Erythroblast (primary cell): ENCODE results near the gene VAV2.
"Not testable (repeated sequence)": the region's sequence is repeated elsewhere in the genome, so short reads cannot be mapped to it uniquely, and the experiment has no call there.

Source experiments
- DNase-seq, 2 experiments: peaks; one replicate each; lab custom pipeline; 2025; lab: John Stamatoyannopoulos, UW
- GATA1 ChIP-seq: IDR thresholded peaks from 2 replicates; pipeline ENCODE4 v1.6.1; 2011; ENCODE audit warnings: low read depth, mild to moderate bottlenecking, control low read depth, low read length, moderate library complexity
- POLR2A ChIP-seq: IDR thresholded peaks from 2 replicates; pipeline ENCODE4 v1.6.1; 2011; ENCODE audit warnings: mild to moderate bottlenecking, low read length

VAV2 gene

DNA sequence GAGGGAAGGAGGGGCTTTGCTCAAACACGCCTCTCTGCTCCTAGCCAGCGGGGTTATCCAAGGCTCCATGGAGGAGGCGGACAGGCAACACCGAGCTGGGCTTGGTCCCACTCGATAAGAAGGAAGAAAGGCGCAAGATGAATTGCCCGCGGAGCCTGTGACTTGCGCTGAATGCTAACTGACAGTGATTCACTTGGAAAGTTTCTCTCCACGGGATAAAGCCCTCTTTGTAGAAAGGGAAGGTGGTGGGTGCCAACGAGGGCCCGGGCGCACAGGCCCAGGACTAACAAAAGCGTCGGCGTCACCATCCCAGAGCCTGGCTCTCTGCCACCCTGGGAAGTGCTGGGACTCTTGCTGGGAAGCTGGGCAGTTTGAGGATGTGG lies 76.0 kb downstream of the VAV2 start:
- TF ChIP-seq GATA1 (no peak), POLR2A (no peak)
- DNase-seq: no peak

DNA sequence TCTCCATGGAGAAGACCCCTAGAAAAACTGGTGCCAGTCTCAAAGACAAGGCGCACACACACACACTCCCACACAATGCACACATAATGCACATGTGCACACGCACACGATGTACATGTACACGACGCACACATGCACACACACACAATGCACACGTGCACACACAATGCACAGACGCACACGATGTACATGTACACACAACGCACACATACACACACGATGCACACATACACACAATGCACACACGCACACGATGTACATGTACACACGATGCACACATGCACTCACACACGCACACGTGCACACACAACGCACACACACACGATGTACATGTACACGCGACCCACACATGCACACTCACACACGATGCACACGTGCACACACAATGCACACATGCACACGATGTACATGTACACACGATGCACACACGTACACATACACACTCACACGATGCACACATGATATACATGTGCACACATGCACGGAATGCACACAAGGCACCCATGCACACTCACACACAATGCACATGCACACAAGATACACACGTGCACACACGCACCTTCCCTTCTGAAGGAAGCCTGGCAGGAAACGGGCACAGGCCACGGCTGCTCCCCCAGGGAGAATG lies 76.5 kb downstream of the VAV2 start:
- TF ChIP-seq POLR2A: no peak
- TF ChIP-seq GATA1: no peak
- DNase-seq: no peak

DNA sequence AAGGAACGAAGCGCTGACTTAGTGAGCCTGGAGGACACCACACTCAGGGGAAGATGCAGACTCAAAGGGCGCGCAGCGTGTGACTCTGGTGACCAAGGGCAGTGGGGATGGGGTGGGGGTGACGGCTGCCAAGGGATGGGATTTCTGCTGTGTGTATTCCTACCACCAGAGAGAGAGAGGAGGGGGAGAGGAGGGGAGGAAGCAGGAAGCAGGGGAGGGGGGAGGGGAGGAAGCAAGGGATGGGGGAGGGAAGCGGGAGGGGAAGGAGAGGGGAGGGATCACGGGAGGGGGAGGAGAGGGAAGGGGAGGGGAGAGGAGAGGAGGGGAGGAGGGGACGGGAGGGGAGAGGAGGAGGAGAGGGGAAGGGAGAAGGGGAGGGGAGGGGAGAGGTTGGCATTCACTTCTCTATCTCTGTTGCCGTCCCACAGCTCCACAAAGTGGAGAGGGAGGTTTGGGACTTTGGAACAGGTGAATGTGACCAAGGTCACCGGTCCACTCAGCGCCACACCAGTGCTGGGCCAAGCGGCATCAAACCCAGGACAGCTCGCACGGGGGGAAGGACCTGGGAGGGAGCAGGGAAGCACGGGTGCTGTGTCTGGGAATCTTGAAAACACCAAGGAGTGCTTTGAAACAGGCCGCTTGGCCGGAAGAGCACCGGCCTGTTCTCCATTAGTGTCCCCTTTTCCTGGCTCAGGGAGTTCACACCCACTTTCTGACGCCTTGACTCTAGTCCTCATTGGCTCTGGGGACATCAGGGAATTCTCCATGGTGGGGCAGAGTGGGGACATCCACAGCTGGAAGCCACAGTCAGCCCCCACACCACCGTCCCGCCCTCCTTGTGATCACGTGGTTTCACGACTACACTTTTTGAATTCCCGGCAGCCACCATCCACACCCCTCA lies 77.4 kb downstream of the VAV2 start:
- no peak for TF ChIP-seq POLR2A
- no peak for DNase-seq

DNA sequence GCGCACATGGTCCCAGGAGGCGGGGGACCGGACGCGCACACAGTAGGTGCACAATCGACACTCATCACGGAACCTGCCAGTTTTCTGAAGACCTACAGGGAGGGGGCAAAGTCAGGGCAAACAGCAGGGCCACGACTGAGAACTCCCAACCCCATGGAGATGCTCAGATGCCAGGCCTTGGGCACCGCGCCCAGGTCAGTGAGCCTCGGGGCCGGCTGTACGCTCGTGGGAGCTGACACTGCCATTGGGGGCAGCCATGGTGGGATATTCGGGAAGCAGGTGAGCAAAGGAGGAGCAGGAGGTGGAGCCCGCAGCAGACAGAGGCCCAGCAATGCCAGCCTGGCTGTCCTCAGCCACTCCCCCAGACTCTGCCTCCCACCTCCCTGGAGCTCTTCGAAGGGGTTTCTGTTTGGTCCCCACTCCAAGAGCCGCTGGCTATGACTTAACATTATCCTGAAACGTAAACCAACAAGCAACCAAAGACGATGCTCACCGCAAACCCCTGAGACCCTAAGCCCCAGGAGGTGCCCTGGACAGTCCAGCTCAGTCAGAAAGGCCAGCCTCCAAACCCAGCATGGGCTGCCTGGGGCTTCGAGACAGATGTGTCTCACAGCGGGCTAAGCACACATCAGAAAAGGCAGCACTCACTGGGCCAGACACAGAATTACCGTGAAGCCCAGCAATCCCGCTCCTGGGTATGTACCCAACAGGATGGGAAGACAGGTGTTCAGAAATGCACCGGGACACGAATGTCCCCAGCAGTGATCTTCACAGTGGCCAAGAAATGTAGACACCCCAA lies 78.4 kb downstream of the VAV2 start:
- DNase-seq: no peak
- no peak for TF ChIP-seq GATA1

DNA sequence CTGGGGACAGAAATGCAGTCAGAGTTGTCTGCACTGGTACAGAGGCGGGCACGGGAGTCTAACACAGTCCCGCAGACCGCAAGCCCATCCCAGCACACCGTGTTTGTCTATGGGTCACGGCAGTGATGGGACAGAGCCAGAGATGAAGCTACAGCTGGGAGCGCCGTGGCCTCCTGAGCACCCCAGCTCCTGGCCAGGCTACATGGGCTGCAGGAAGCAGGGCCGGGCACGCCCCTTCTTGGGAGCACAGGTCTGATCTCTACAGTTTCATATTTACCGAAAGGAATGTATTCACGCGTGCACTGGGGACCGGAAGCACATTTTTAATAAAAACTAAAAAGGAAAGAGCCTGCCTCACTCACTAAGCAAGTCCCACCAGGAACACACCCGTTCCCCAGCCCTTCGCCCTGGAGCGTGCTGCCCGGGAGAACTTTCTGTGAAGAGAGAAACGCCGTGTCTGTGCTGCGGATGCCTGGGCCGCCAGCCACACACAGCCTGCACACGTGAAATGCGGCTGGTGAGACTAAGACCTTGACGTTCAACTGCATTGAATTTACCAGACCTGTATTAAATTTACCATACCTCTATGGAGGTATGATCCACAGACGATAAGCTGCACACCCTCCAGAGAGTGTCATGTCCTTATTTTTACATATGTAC lies 81.1 kb downstream of the VAV2 start:
- TF ChIP-seq POLR2A (no peak), GATA1 (no peak)

DNA sequence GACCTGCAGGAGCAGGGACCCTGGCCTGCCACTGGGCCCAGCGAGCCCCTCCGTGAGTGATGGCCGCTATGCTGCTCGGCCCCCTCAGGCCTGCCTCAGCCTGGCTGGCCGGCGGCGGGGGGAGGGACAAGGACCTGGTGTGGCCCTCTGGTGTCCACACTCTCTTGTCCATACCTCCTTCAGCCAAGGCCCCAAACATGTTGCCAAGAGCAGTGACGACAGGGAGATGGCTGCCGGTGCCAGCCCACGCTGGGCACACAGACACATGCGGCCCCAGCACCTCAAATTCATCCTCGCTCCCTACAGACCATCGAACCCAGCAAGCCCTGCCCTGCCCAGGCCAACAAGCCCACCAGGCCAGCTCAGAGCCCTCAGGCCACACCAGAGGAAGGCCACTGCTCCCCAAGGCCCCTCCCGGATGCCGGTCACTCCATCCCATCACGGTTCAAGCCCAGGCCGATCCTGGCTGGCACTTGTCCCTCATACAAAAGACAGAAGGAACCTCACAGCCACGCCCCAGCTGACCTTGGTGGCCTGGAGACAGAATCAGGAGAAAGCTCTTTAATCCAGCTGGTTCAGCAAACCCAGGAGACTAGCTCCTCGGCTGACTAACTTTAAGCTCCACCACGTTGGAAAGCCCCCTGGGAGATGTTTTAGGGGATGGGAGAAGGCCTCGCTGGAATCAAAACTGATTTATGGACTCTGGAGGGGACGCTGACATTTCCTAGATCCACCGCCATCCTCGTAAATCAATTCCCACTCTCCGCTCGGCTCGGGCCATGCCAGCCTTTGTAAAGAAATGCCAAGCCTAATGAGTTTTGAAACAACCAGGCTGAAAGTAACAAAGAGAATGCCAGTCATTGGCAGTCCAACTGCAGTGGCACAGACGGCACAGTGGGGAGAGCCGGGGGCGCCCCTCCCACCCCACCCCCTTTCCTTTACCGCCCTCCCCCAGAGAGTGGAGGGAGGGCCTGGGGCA lies 84.9 kb downstream of the VAV2 start:
- TF ChIP-seq POLR2A (no peak), GATA1 (no peak)
- DNase-seq: no peak

More for the DNA sequence above, 81.1 kb downstream of the VAV2 start:
- no peak for DNase-seq

DNA sequence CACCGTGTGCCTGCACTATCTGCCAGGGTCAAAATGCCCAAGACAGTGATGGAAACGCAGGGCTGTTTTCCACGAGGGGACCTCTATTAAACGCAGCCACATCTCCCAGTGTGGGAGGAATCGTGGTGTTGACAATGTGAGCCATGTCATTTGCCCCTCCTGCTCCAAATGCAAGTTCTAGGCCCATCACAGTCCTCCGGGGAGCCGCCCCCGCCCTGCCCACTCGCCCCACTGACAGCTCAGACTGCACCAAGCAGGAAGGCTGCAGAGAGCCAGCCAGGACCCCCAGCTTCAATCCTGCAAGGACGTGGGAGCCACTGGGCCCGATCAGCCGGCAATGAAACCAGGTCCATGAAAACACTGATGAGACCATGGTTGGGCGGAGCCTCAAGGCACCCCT lies 85.9 kb downstream of the VAV2 start:
- TF ChIP-seq POLR2A (no peak), GATA1 (no peak)
- no peak for DNase-seq

DNA sequence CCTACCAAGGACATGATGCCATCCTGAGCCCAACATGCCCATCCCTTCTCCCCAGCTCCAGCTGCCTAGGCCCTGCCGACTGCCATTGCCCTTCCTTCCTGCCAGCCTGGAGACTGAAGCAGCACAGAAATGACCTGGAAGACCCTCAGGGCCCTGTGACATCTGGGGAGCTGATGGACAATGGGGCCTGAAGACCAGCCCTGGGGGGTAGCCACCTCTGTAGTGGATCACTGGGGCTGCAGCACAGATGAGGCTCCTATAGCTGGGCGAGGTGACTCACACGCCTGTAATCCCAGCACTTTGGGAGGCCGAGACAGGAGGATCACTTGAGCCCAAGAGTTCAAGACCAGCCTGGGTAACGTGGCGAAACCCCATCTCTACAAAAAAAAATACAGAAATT lies 86.6 kb downstream of the VAV2 start:
- no peak for DNase-seq
- no peak for TF ChIP-seq POLR2A
- TF ChIP-seq GATA1: no peak

DNA sequence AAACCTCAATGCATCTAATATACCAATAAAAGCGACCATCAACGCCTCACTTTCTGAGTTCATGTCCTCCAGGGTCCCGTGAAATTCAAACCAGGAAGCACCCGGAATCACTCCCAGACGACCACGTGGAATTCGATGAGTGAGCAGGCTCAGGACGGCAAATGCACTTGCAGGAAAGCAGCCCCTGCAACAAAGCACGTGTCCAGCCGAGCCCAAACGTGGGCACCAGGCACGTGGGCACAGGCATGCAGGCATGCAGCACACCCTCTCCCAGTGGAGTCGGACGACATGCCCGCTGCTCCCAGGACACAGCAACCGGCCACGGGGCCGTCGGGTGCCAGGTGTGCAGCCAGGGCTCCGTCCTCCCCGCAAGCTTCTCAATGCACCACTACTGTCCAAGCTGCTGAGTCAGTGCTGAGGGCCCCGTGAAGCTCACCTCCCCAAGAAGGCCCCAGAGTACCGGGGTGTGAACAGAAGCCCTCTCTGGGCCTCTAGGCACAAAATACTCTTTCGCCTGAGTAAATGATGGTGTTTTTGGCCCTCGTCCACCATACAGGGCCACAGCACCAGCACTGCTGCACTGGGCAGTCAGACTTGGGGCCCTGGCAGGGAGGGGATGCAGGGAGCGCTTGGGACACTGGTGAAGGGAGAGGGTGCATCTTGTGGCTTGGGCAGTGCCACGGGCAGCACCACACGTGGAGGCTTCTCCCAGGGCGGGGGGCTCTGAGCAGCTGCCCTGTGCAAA lies 87.6 kb downstream of the VAV2 start:
- no peak for DNase-seq
- TF ChIP-seq POLR2A (no peak), GATA1 (no peak)

DNA sequence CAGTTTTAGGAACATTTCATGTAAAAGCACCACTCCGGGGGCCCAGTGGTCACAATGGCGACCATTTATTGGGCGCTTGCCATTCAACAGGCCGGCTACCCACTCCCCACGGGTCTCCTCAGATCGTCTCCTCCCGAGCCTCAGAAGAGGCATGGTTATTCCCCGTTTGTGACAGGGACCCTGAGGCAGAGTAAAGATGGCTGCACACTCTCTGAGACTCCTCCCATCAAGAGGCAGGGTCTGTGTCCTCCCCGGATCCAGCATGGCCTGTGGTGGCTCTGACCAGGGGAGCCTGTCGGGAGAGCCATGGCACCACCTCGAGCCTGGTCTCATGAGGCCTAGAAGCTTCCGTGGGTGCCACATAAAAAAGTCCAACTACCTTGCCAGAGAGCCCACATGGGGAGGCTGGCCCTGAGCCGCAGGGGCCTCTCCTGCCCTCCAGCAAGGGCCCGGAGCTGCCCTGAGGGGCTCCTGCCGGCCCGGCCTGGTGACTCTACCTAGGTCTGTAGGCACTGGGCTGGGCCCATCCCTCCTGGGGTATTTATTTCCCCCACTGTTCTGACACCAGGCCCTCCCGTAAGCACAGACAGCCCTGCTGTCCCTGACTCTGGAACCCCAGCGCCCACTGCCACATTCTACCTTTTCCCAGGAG lies 90.8 kb downstream of the VAV2 start:
- DNase-seq: no peak
- no peak for TF ChIP-seq POLR2A
- no peak for TF ChIP-seq GATA1

DNA sequence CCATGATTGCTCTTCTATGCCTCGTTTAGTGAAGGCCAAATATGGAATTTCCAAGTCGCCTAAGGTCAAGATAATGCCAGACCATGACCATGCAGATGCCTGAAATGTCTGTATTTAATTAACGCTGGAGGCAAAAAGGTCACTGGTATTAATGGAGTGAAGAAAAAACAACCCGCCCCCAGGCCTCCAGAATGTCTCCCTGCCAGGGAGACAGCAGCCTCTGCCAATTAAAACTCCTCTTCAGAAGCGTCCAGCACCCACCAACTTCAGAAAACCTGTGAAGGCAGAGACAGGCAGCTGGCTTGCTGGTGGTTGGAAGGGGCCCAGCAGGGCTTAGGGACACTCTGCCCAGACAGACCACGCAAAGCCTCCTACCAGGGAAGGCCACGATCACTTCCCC lies 94.4 kb downstream of the VAV2 start:
- no peak for TF ChIP-seq POLR2A
- no peak for DNase-seq

DNA sequence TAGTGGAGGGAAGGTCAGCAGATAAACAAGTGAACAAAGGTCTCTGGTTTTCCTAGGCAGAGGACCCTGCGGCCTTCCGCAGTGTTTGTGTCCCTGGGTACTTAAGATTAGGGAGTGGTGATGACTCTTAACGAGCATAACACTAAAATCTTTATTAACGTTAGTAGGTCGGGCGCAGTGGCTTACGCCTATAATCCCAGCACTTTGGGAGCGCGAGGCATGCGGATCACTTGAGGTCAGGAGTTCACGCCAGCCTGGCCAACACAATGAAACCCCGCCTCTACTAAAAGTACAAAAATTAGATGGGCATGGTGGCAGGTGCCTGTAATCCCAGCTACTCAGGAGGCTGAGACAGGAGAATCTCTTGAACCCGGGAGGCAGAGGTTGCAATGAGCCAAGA lies 96.1 kb downstream of the VAV2 start:
- not testable (repeated sequence) for DNase-seq
